OCI-M2 (cell line): ENCODE results near the gene TTC39A.

Source experiments
- DNase-seq: peaks from one replicate; lab custom pipeline; 2025; ENCODE audit not compliant: unreplicated experiment; lab: John Stamatoyannopoulos, UW

Gene TTC39A

DNA sequence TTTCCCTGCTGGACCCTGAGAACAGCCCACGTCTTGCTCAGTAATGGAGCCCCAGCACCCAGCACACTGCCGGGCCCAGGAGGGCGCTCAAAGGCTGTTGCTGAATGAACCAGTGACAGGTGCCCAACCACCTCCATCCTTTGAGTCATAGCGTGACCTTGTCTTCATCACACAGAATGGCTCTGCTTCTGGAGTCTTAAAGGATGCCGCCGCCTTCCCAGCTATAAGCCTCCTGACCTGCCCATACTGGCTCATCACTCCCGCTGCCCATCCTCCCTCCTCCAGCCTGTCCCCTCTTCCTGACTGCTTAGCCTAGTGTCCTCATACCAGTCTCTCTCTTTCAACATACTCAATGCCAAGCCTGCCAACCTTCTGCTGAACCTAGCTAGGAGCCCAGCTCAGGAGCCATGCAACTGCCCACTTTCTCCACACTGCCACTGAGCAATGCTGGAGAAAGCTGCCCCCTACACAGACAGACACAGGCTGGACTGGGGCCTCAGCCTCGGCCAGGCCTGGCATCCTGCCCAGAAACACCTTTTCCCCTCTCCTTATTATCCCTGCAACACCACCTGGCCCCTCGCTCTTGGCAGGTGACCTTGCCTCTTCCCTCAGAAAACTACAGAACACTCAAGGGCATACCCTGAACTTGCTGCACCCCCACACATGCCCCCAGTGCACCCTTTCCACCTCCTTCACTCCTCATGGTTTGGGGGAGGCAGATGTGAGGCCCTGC is 14.1 kb downstream of the TTC39A start:
- DNase-seq: no peak

DNA sequence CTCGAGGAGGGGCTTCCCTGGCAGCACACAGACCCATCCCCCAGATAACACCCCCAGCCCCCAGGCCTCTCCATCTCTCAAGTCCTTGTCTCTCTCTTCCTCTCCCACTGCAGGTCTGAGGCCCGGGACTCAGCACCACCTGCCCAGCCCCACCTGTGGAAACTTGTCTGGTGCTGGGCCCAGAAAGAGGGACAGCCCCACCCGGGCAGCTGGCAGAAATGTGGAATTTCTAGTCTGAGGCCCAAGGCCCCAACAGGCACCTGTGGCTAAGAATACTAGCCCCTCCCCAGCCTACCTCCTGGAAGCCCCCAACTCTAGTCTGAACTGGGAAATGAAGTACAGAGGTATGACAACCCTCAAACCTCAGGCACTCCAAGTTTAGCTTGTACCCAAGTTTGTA is 15.4 kb downstream of the TTC39A start:
- no peak for DNase-seq

- no peak for DNase-seq
Measured at GRCh38 chr1:51313961-51314777, 16.2 kb downstream of the TTC39A start.

DNA sequence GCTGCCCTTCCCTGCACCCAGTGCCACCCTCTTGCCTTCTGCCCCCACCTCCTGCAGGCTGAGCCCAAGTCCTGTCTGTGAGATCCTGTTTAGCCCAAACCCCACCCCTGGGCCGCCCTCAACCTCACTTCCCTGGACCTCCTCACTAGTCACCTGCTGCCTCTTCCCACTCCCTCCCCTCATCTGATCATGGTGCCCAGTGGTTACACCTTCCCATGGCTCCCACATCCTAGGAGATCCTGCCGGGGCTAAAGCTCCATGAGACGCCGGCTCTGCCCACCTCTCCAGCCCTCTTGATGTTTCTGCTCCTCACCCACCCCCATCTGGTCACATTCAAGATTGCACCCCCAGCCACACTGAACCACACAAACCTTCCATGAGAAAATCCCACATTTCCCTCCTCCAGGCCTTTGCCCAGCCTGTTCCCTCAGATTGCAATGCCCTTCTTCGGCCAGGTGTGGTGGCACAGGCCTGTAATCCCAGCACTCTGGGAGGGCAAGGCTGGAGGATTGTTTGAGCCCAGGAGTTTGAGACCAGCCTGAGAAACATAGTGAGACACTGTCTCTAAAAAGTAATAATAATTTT is 17.0 kb downstream of the TTC39A start:
- no peak for DNase-seq

- no peak for DNase-seq
Measured at GRCh38 chr1:51312718-51313117, 17.6 kb downstream of the TTC39A start.

DNA sequence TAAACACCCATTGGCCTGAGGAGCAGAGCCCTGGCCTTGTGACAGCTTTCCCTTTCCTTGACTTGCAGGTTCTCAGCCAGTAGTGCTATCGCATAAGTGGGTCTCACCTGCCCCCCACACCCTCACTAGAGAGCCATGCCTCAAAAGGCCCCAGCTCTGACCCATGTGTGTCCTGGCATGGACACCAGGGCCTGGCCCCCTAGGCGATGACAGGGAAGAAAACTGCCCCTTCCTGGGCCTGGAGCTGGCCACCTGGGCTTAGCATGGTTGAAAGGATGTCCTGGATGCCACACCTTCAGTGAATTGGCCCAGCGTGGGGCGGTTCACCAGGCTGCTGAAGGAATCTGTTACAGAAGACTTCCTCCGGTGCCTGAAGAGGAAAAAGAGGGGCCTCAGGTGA is 18.5 kb downstream of the TTC39A start:
- DNase-seq: no peak

GRCh38 chr1:51310871-51311613 is 19.3 kb downstream of the TTC39A start:
- no peak for DNase-seq

DNA sequence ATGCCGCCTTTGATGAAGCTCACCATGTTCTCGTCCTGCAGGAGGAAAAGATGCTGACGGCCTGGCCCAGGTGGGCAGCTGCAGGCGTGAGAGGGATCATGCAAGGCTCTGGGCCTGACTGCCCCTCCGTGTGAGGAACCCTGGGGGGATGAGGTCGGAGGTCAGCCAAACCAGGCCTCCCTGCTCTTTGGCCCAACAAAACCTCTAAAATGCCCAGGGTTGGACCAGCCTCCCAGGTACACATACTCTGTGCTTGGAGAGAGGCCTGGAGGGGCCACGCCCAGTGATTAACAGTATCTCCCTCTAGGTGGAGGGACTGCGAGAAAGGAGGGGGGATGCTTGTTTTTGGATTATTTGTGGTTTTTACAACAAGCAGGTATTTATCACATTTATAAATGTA is 21.1 kb downstream of the TTC39A start:
- DNase-seq: no peak

DNA sequence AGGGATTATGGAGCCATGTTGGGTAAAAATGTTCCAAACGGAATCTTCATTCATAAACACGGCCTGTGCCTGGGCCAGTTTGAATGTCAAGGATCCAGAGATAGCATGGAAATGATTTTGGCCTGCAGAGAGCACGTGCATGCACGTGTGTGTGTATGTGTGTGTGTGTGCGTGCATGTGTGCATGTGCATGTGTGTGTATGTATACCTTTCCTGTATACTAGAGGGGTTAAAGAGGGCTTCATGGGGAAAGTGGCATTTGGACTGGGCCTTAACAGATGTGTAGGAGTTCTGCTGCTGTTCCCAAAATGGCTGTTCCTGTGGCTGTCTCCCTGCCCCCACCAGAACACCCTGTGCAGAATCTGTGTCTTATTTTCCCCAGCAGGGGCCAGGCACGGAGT is 21.7 kb downstream of the TTC39A start:
- no peak for DNase-seq

- DNase-seq: no peak
Measured at GRCh38 chr1:51306950-51307349, 23.4 kb downstream of the TTC39A start.

- DNase-seq: no peak
Measured at GRCh38 chr1:51305371-51305823, 25.0 kb downstream of the TTC39A start.

GRCh38 chr1:51304360-51304759 is 26.0 kb downstream of the TTC39A start:
- DNase-seq: no peak

DNA sequence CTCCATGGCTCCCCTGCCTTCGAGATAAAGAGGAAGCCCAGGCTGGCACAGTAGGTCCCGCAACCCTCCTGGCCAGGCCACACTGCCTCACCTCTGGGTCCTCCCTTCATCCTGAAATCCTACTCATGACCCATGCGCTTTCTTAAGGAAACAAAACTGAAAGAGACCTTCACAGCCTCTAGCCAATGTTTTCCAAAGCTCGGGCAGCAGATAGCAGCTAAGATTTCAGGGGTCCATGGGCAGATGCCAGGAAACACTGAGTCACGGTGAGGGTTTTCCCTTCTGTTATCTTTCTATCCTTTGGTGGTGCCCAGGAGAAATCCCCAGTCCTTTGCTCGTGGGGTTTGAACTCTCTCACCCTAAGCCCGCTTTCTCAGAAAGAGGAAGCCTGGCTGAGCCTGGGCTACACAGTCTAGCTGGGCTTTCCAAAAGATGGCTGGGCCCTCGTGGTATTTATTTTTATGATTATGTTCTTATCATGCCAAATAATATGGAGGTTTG is 26.6 kb downstream of the TTC39A start:
- no peak for DNase-seq

- no peak for DNase-seq
Measured at GRCh38 chr1:51303315-51303714, 27.0 kb downstream of the TTC39A start.

GRCh38 chr1:51302746-51303145 is 27.6 kb downstream of the TTC39A start:
- no peak for DNase-seq

GRCh38 chr1:51302270-51302669 is 28.1 kb downstream of the TTC39A start:
- no peak for DNase-seq

- DNase-seq: no peak
Measured at GRCh38 chr1:51301844-51302162, 28.6 kb downstream of the TTC39A start.

DNA sequence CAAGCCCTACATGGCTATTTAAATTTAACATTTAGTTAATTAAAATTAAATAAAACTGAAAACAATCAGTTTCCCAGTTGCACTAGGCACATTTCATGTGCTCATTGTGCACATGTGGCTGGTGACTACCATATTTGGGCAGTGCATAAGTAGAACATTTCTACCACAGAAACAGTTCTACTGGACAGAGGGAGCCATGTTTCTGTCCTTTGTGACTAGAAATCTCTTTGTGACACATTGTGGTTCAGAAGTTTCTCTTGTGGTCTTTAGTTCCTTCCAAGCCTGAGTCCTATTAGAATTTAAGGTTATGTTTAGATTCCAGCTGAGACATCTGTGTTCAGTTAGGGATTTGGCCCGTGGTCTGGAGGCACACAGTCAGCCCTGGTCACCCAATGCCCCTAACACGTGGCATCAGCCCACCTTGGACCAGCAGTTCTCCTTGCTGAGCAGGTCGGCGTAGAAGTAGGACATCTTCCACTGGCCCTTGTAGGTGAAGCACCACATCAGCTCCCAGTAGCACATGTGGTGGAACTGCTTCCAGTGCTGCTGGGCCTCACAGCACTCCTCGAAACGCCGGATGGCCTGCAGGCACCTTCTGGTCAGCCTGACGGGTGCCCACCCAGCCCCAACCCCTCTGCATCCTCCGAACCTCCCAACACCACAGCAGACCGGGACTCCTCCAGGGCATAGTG is 29.1 kb downstream of the TTC39A start:
- no peak for DNase-seq

DNA sequence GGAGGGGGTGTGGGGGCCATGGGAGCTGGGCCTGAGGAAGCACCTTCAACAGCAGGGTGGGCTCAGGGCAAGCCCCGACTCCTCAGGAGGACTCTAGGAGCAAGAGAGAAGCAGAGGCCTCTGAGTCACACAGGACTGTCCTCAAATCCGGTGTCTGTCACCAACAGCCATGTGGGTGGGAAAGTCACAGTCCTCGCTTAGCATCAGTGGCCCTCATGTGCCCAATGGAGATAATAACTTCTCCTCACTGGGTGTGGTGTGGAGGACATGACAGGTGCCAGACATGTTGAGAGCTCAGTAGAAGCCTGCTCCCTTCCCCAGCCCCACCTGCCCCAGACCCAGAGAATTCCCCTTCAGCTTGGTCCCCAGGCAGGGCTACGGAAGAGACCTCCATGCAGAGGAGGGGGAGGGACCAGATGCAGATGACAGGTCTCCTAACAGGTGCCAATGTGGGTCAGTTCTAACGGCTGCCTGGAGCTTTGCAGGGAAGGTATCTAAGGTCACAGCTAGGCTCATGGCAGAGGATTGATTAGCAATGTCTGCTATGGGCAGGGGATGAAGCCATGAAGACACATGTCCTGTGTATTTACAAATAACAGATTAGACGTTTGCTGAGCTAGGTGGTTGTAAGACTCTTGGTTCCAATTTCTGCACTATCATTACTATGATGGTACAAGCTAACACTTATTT is 30.2 kb downstream of the TTC39A start:
- no peak for DNase-seq
